A673 (cell line): ENCODE data around the gene TCP11L2. TPM values are rescaled to one million over a fixed set of nuclear protein-coding genes. Genes with fewer than 3 reads are reported as not detected.

Experiments used
- BruUV-seq: library from RNA; stranded (reverse); fragments of 400-500 nt; replicated peaks from 2 replicates; lab custom pipeline; 2021; lab: Mats Ljungman, UMichigan
- CTCF ChIA-PET: fragments of 300-600 bp; sonication (Branson Sonifier 250); formaldehyde crosslinking; loops from one replicate; lab custom pipeline; 2022; ENCODE audit warnings: antibody characterized with exemption; lab: Charles Lee
- POLR2A ChIA-PET: fragments of 300-600 bp; sonication (Branson Sonifier 250); formaldehyde crosslinking; loops from one replicate; lab custom pipeline; 2022; ENCODE audit warnings: antibody characterized with exemption; ENCODE audit not compliant: low non-redundant PET; lab: Charles Lee
- DNase-seq: peaks from one replicate; pipeline ENCODE4 v3.0.0-alpha.2; 2015; ENCODE audit warnings: low spot score
- H3K27ac ChIP-seq: fragments of 200-600 bp; sonication (generic); 2 replicates; pipeline ENCODE4 v1.5.1; 2016; ENCODE audit warnings: mixed run types, low read depth, mild to moderate bottlenecking, mixed read lengths, antibody characterized with exemption, low read length; ENCODE audit not compliant: poor library complexity, severe bottlenecking
- H3K27me3 ChIP-seq: fragments of 200-600 bp; sonication (generic); replicated peaks from 2 replicates; pipeline ENCODE4 v1.6.1; 2017; ENCODE audit warnings: mixed run types, low read depth, mild to moderate bottlenecking, mixed read lengths, antibody characterized with exemption, low read length; ENCODE audit not compliant: insufficient read depth, poor library complexity
- H3K36me3 ChIP-seq: fragments of 200-600 bp; sonication (generic); 2 replicates; pipeline ENCODE4 v1.6.1; 2016; ENCODE audit warnings: mixed run types, mild to moderate bottlenecking, mixed read lengths, antibody characterized with exemption, low read length; ENCODE audit not compliant: insufficient read depth, poor library complexity, severe bottlenecking
- H3K4me1 ChIP-seq: fragments of 200-600 bp; sonication (generic); 2 replicates; pipeline ENCODE4 v1.6.1; 2017; ENCODE audit warnings: mixed run types, mild to moderate bottlenecking, mixed read lengths, antibody characterized with exemption, low read length; ENCODE audit not compliant: insufficient read depth, poor library complexity, severe bottlenecking
- H3K4me3 ChIP-seq: fragments of 200-600 bp; sonication (generic); 2 replicates; pipeline ENCODE4 v1.5.1; 2016; ENCODE audit warnings: low read depth, mixed run types, mild to moderate bottlenecking, mixed read lengths, low read length; ENCODE audit not compliant: poor library complexity, severe bottlenecking
- H3K9me3 ChIP-seq: fragments of 200-600 bp; sonication (generic); 2 replicates; pipeline ENCODE4 v1.6.1; 2016; ENCODE audit warnings: mixed run types, low read depth, mild to moderate bottlenecking, mixed read lengths, antibody characterized with exemption, low read length; ENCODE audit not compliant: poor library complexity, severe bottlenecking
- CTCF ChIP-seq: fragments of 300-800, 200-600 bp; sonication (generic); conservative IDR thresholded peaks from 2 replicates; pipeline ENCODE4 v1.5.1; 2017; ENCODE audit warnings: low read depth, mild to moderate bottlenecking, antibody characterized with exemption, low read length, moderate library complexity, mixed read lengths
- EZH2 ChIP-seq: fragments of 200-600 bp; sonication (generic); IDR thresholded peaks from 2 replicates; pipeline ENCODE4 v1.6.1; 2017; ENCODE audit warnings: borderline replicate concordance, low read depth, mild to moderate bottlenecking, mixed read lengths, antibody characterized with exemption, low read length; ENCODE audit not compliant: poor library complexity, severe bottlenecking
- intact Hi-C: fragments of 100-400 bp; cut with micrococcal nuclease; formaldehyde crosslinking; loops from one replicate; pipeline ENCODE4 v1.10.0; 2022; ENCODE audit not compliant: unreplicated experiment
- total RNA-seq: library from RNA; stranded (reverse); gene quantifications from 2 replicates; pipeline ENCODE4 v1.2.3, GENCODE V29; 2021

The TCP11L2 gene
- total RNA-seq, 1 experiment from 2014 or later = 0.39 TPM

GRCh38 chr12:106308611-106309010, 6.1 kb downstream of the TCP11L2 start:
- ChIA-PET POLR2A (no interaction called here), CTCF (no interaction called here)
- Histone ChIP-seq H3K4me1 (no peaks in the 10 kb centered on the region), H3K27ac (no peak overlapping the region), H3K4me3 (no peak overlapping the region), H3K27me3 (peaks cover 3% of the 10 kb centered on the region), H3K36me3 (no peaks in the 10 kb centered on the region), H3K9me3 (no peaks in the 10 kb centered on the region)
- DNase-seq = no peak
- no TSS peak for BruUV-seq
- TF ChIP-seq CTCF = no peak
- no peak for TF ChIP-seq EZH2
- intact Hi-C loops = no loop called here

GRCh38 chr12:106309671-106310505, 7.4 kb downstream of the TCP11L2 start:
- no peaks in the 10 kb centered on the region for H3K9me3 ChIP-seq
- intact Hi-C loops = no loop called here
- BruUV-seq = no TSS peak
- no peaks in the 10 kb centered on the region for H3K4me1 ChIP-seq
- H3K27me3 ChIP-seq = peaks cover 3% of the 10 kb centered on the region
- ChIA-PET POLR2A (no interaction called here), CTCF (no interaction called here)
- H3K27ac ChIP-seq = no peak overlapping the region
- no peaks in the 10 kb centered on the region for H3K36me3 ChIP-seq
- no peak for DNase-seq
- H3K4me3 ChIP-seq = no peak overlapping the region
- TF ChIP-seq CTCF = no peak
- no peak for TF ChIP-seq EZH2

GRCh38 chr12:106310687-106311086, 8.2 kb downstream of the TCP11L2 start:
- H3K4me3 ChIP-seq = no peak overlapping the region
- POLR2A ChIA-PET = no interaction called here
- no peaks in the 10 kb centered on the region for H3K9me3 ChIP-seq
- no peak overlapping the region for H3K27ac ChIP-seq
- no peaks in the 10 kb centered on the region for H3K4me1 ChIP-seq
- CTCF ChIA-PET = no interaction called here
- no peak for TF ChIP-seq CTCF
- TF ChIP-seq EZH2 = no peak
- H3K36me3 ChIP-seq = no peaks in the 10 kb centered on the region
- DNase-seq = no peak
- H3K27me3 ChIP-seq = peaks cover 3% of the 10 kb centered on the region
- BruUV-seq = no TSS peak
- intact Hi-C loops = no loop called here
